ENCODE data around the gene SEMA7A.
A peak's percentile ranks its signal among the peaks of the same experiment; 100 is the strongest.
"Not testable (repeated sequence)": the region's sequence is repeated elsewhere in the genome, so short reads cannot be mapped to it uniquely, and the experiment has no call there.

SEMA7A gene, protein sequence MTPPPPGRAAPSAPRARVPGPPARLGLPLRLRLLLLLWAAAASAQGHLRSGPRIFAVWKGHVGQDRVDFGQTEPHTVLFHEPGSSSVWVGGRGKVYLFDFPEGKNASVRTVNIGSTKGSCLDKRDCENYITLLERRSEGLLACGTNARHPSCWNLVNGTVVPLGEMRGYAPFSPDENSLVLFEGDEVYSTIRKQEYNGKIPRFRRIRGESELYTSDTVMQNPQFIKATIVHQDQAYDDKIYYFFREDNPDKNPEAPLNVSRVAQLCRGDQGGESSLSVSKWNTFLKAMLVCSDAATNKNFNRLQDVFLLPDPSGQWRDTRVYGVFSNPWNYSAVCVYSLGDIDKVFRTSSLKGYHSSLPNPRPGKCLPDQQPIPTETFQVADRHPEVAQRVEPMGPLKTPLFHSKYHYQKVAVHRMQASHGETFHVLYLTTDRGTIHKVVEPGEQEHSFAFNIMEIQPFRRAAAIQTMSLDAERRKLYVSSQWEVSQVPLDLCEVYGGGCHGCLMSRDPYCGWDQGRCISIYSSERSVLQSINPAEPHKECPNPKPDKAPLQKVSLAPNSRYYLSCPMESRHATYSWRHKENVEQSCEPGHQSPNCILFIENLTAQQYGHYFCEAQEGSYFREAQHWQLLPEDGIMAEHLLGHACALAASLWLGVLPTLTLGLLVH

DNA sequence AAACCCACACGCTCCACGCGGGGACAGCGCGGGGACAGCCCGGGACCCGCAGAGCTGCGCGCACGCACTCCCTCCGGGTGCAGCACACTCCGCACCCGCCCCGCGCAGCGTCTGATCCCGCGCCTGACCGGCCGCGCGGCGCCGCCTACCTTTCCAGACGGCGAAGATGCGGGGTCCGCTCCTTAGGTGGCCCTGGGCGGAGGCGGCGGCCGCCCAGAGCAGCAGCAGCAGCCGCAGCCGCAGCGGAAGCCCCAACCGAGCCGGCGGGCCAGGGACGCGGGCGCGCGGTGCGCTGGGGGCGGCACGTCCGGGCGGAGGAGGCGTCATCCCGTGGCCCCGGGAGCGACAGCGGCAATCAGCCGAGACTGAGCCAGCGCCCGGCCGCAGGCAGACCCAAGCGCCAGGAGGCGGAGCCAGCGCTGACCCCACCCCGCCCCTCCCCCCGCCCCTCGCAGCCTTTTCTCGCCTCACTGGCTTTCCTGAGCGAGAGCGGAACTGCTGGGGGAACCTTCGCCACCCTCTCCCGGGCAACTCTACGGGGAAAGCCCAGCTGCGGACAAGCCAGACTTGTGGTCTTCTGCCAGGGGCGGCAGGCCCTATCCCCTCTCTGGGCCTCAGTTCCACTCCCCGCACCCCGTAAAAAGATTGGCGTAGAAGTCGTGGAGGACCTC lies at the start of gene SEMA7A:
Gene SEMA7A, minus strand, starts transcription at position 367 of the 671 bp plus-strand sequence. Its CDS starts 40 bp downstream, at position 327.
- DNase-seq = peak; percentile 94

DNA sequence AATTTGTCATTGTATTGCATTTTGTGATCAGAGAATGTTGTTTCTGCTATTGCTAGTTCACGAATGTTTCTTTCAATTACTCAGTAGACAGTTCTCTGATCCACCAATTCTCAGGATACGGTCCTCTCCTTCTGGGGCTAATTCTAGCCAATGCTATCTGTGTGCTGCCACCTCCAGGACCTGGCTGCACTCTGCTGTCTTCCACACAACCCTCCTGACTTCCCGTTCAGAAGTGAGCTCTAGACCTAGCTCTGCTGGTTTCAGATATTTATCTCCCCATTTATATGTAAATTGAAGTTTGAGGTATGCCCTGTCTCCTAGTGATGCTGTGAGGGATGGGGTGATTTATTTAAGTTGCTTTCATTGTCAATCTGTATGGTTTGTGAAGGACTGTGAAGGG lies 48.9 kb upstream of the SEMA7A start:
- no peak for DNase-seq

DNA sequence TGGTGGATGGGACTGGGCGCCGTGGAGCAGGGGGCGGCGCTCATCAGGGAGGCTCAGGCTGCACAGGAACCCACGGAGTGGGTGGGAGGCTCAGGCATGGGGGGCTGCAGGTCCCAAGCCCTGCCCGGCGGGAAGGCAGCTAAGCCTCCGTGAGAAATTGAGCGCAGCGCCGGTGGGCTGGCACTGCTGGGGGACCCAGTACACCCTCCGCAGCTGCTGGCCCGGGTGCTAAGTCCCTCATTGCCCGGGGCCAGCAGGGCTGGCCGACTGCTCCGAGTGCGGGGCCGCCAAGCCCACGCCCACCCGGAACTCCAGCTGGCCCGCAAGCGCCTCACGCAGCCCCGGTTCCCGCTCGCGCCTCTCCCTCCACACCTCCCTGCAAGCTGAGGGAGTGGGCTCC lies 46.6 kb upstream of the SEMA7A start:
- not testable (repeated sequence) for DNase-seq

DNA sequence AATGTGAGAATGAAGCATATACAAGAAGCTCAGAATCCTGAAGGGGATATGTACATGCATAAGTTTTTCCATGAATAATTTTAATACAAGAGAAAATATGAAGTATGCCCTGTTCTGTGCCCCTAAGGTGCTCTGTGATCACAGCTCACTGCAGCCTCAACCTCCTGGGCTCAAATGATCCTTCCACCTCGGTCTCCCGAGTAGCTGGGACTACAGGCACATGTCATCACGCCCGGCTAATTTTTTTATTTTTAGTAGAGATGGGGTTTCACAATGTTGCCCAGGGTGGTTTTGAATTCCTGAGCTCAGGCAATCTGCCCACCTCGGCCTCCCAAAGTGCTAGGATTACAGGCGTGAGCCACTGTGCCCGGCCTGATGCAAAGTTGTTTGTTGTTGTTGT lies 37.9 kb upstream of the SEMA7A start:
- DNase-seq = not testable (repeated sequence)

DNA sequence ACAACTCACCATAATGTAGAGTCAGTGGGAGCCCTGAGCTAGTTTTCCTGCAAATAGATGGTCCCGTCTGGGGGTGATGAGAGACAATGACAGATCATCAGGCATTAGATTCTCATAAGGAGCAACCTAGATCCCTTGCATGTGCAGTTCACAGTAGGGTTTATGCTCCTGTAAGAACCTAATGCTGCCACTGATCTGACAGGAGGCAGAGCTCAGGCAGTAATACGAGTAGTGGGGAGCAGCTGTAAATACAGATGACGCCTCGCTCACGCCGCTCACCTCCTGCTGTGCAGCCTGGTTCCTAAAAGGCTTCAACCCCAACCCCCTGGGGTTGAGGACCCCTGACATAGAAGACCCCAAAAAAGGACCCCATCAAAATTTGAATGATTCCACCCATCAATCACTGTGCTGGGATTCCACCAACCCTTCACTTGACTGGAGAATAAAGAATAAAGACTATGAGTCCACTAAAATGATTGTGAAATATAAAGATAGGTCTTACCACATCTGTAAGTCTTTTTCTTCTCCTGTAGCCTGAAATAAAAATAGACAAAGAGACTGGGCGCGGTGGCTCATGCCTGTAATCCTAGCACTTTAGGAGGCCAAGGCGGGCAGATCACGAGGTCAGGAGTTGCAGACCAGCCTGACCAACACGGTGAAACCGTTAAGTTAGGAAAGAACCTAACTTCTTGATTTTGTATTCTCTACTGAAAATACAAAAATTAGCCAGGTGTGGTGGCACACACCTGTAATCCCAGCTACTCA lies 37.1 kb upstream of the SEMA7A start:
- DNase-seq = no peak

DNA sequence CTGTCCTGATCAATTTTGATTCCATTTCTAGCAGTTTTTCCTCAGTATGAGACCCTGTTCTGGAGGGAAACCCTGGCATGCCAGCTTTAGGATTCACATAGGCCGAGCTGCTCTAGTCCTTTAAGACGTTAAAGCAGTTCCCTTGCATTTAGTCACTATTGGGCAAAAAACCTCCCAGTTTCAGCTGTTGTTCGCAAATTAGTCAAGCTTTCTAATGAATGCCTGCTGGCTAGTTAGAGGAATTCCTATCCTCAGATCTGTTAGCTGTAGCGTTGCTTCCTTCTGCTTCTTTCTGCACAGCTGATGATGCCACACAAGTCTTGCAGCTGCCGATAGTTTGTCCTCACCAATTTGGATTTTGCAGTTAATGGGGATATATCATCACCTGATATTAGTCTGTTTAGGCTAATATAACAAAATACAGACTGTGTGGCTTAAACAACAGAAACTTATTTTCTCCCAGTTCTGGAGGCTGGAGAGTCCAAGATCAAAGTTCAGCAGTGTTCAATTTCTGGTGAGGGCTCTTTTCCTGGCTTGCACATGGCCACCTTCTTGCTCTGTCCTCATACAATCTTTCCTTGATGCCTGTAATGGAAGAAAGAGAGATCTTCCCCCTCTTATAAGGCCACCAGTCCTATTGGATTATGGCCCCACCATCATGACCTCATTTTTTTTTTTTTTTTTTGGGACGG lies 34.7 kb upstream of the SEMA7A start:
- no peak for DNase-seq

DNA sequence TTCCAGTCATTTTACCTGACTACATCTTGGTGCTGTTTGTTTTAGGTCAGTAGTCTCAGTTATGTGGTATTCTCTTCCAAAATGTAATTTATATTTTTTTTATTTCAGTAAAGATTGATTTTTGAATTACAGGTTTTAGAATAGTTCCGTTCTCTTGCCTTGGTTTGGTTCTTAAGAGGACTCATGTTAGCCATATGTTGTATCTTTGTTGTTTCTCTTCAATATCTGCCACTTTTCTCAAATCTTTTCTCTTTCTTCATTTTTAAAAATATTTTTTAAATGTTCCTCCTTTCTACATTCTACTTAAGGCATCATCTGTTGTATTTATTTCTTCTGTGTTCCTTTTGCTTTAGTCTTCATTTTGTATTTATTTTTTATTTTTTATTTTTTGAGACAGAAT lies 32.8 kb upstream of the SEMA7A start:
- DNase-seq = no peak

DNA sequence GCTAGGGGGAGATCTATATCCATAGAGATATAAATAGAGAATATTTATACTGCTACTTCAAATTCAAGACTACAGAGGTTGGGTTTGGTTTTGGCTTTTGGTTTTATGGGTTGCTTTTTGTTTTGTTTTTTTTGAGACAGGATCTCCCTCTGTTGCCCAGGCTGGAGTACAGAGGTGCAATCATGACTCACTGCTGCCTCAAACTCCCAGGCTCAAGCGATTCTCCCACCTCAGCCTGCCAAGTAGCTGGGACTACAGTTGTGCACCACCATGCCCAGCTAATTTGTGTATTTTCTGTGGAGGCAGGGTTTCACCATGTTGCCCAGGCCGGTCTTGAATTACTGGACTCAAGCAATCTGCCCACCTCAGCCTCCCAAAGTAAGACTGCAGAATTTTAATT lies 31.1 kb upstream of the SEMA7A start:
- DNase-seq = no peak

DNA sequence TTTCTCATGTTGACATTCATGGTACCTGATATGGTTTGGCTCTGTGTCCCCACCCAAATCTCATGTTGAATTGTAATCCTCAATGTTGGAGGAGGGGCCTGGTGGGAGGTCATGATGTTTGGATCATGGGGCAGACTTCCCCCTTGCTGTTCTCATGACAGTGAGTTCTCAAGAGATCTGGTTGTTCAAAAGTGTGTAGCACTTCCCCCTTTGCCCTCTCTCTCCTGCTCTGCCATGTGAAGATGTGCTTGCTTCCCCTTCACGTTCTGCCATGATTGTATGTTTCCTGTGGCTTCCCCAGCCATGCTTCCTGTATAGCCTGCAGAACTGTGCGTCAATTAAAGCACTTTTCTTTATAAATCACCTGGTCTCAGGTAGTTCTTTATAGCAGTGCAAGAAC lies 30.5 kb upstream of the SEMA7A start:
- DNase-seq = peak; percentile 34

DNA sequence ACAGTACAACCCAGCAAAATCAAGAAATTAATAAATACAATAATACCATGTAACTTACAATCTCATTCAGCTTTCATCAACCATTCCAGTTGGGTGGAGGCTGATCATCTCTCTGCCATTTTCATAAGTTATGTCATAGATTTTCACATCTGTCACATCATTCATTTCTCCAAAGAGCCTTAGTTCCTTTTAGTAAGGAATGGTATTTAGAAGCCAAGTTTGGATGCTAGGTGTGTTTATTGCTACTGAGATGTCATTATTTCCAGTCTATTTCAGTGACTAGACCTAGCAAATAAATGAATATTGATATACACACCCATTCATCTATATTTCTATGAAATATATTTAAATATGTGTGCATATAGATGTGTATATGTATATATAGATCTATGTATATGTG lies 29.9 kb upstream of the SEMA7A start:
- no peak for DNase-seq

DNA sequence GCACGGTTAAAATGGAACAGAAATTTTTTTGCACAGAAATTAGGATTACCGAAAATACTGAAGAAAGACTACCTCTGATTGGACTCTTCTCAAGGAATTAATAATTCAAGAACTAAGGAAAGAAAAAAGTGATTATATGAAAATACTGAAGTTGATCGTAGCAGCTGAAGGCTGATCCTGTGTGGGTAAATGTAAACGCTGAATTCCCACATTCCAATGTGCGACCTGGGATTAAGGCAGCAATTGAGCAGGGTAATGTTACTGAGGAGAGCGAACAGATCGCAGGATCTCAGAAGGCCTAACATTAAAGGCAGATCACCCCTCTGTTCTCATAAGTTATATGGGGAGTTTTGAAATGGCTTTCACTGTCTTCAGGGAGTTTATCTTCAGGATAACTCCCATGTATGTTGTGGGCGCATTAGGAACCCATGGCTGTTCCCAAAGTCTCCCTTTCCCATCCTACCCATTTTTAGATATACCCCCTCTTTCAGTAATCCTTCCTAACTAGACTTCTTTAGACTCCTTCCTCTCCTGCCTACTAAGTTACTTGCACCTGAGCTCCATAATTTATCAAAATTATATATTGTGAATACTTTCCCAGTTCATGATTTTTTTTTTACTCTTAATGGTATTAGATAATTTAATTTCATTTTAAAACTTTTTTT lies 28.2 kb upstream of the SEMA7A start:
- DNase-seq = no peak

DNA sequence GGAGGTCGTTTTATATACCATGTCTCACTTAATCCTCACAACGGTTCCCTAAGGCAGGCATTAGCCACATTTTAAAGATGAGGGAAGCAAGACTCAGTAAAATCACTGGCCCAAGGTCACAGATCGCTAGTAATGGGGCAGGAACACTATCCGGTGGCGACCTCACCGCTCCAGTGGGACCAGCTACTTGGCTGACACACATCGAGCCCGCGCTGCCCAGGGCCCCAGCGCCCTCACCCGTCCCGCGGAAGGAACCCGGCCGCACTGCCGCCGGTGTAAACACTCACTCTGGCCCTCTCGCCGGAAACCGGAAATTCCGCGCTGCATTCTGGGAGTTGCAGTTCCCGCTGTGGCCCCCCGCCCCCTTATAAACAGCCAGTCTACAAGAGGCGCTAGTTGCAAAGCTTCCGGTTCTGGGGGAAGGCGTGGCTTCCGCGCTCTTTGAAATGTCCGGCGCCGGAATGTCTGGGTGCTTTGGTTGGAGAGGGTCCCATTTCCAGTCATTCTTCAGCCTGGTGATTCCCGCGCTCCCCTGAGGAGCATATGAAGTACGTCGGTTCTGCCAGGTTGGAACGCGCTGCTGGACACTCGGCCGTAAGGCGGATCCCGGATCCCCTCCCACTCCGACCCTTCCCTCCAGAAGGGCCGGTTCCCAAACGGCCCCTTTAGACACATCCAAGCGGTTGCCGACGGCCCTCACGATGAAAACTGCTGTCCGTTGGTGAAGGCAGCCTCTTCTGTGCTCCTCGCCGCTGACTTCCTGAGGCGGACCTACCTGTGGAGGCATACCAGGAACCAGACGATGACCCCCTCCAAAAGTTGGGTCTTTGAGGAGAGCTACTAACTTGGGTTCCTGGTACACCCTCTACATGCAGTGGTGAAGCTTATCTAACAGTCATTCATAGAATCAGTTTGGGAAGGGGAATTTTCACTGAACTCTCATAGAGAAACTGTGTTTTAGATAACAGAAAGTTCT lies 27.4 kb upstream of the SEMA7A start, which contains the start of gene UBL7:
Gene UBL7, minus strand, starts transcription at position 290 of the 976 bp plus-strand sequence. CDS start 2,293 bp downstream, outside the sequence.
- peak; percentile 98 for DNase-seq

DNA sequence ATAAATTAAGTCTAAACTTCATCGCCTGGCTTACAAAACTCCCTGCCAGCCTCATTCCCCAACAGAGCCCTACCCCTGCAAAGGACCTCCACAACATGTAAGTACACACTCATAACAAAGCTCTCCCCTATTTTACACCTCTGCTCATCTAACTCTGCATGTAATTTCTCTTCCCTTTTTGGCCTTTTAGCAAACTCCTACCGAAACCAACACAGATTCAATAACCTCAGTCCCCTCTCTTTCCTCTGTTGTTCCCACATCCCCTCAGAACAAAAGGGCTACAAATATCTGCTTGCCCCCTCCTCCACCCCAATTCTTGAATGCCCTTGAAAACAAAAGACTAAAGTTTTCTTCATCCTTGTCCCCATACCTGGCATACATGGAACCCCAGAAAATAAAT lies 26.5 kb upstream of the SEMA7A start:
- peak; percentile 7 for DNase-seq

DNA sequence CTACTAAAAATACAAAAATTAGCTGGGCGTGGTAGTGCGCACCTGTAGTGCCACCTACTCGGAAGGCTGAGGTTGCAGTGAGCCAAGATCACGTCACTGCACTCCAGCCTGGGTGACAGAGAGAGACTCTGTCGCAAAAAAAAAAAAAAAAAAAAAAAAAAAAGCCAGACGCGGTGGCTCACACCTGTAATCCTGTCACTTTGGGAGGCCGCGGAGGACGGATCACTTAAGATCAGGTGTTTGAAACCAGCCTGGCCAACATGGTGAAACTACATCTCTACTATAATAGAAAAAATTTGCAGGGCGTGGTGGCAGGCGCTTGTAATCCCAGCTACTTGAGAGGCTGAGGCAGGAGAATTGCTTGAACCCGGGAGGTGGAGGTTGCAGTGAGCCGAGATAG lies 26.0 kb upstream of the SEMA7A start:
- DNase-seq = not testable (repeated sequence)

DNA sequence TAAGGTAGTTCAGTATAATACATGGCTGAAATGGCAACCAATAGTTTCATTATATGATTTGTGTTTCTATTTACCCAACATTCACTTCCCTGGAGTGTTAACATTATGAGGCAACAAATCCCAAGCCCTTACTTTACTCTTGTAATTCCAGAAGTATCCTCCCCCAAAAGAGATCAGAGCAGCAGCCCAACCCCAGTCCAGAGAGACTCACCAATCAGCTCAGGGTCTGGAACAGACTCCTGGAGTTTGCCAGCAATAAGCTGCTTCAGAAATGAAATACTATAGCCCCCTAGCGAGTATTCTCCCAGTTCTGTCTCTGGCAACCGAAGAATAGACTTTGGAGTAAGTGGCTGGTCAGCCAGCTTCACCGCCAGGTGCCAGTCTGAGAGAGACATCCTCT lies 24.7 kb upstream of the SEMA7A start:
- DNase-seq = no peak

DNA sequence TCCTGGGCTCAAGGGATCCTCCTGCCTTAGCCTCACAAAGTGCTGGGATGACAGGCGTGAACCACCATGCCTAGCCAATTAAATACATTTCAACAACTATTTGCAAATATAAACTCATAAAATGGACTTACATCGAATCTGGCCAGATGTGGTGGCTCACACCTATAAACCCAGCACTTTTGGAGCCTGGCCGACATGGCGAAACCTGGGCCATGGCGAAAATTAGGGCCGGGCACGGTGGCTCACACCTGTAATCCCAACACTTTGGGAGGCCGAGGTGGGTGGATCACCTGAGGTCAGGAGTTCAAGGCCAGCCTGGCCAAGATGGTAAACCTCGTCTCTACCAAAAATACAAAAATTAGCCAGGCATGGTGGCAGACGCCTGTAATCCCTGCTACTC lies 23.3 kb upstream of the SEMA7A start:
- DNase-seq = not testable (repeated sequence)

DNA sequence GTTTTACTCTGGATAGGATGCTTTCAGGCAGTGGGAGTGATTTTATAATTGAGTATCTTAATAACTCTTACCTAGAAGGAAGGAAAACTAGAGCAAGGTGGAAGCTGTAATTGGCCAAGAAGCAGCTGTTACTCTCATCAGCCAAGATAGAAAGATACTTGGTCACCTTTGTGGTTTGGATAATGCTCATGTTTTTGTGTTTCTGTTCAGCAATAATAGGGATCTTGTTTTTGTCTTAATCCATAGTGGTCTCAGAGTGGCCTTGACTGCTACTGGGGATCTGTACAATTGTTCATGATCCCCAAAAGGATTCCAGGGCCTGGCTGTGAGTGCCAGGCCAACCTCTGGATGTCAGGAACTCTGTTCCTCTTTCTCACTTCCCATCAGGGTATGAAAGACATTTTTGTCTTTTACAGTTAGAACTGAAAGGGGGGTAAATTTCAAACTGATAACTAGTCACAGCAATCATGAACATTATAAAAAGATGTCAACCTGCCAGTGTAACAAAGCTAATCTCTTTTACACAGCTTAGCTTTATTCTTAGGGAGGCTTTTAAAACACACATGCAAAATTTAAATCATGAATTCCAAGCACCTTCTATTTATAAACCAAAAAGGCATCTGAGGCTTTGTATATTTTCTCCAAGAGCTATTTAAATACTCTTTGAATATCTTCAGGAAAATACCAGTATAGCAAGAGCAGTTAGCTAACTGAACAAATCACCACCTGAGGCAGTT lies 21.2 kb upstream of the SEMA7A start:
- DNase-seq = peak; percentile 33

DNA sequence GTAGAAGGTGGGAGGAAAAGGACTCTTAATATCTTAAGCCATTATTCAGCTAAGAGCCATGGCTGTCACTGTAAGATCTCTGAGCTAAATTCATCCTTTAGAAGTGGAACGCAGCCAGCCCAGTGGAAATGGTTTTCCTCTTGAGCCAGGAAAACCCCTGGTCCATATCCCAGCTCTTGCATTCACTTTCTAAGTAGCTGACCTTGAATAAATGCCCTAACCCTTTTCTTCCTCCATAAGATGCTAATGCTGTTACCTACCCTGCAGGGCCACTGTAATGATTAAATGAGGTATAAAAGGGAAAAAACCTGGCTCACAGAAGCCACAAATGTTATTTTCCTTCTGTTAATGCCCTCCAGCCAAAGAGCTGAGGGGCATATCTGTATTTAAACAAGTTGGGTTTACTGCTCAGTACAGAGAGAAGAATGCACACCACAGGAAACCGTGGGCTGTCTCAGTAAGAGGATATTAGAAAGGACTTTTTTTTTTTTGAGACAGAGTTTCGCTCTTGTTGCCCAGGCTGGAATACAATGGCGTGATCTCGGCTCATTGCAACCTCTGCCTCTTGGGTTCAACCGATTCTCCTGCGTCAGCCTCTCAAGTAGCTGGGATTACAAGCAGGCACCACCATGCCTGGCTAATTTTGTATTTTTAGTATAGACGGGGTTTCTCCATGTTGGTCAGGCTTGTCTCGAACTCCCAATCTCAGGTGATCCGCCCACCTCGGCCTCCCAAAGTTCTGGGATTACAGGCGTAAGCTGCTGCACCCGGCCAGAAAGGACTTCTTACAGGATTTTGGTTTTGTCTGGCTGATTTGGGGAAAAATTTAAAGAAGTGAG lies 20.4 kb upstream of the SEMA7A start:
- DNase-seq = no peak
